SW 1271 (cell line): ENCODE measurements around the gene SLC11A1.

Experiments used
- DNase-seq, 2 experiments: peaks; one replicate each; lab custom pipeline; 2025; lab: John Stamatoyannopoulos, UW

SLC11A1 gene

GRCh38 chr2:218381916-218382366 lies at the start of gene SLC11A1:
SLC11A1 (plus strand) TSS chr2:218382273; CDS start chr2:218382369, 96 bp downstream.
- DNase-seq, result no peak

GRCh38 chr2:218332288-218332687 lies 49.8 kb upstream of the SLC11A1 start:
- DNase-seq, result no peak

- no peak for DNase-seq
These were observed 49.0 kb upstream of the SLC11A1 start for GRCh38 chr2:218332920-218333645.

GRCh38 chr2:218334531-218334930 lies 47.5 kb upstream of the SLC11A1 start:
- no peak for DNase-seq

GRCh38 chr2:218340656-218341055 lies 41.4 kb upstream of the SLC11A1 start:
- DNase-seq, result no peak

- no peak for DNase-seq
These were observed 40.7 kb upstream of the SLC11A1 start for GRCh38 chr2:218341381-218341780.

GRCh38 chr2:218342837-218343236 lies 39.2 kb upstream of the SLC11A1 start:
- DNase-seq, result no peak

- DNase-seq, result no peak
These were observed 38.5 kb upstream of the SLC11A1 start for GRCh38 chr2:218343591-218343990.

GRCh38 chr2:218344090-218344754 lies 37.9 kb upstream of the SLC11A1 start:
- no peak for DNase-seq

- DNase-seq, result no peak
These were observed 37.2 kb upstream of the SLC11A1 start for GRCh38 chr2:218344755-218345417.

- no peak for DNase-seq
These were observed 36.4 kb upstream of the SLC11A1 start for GRCh38 chr2:218345491-218346236.

- DNase-seq, result no peak
These were observed 34.9 kb upstream of the SLC11A1 start for GRCh38 chr2:218347172-218347571.

- no peak for DNase-seq
These were observed 28.0 kb upstream of the SLC11A1 start for GRCh38 chr2:218354045-218354444.

GRCh38 chr2:218354850-218355443 lies 27.1 kb upstream of the SLC11A1 start:
- DNase-seq, result no peak

GRCh38 chr2:218357236-218358177 lies 24.6 kb upstream of the SLC11A1 start:
- DNase-seq, result no peak

- no peak for DNase-seq
These were observed 21.6 kb upstream of the SLC11A1 start for GRCh38 chr2:218360453-218360852.

- DNase-seq, result no peak
These were observed 19.5 kb upstream of the SLC11A1 start for GRCh38 chr2:218362606-218363005.

- DNase-seq, result no peak
These were observed 18.3 kb upstream of the SLC11A1 start for GRCh38 chr2:218363736-218364135.

- no peak for DNase-seq
These were observed 17.9 kb upstream of the SLC11A1 start for GRCh38 chr2:218364196-218364595.

- no peak for DNase-seq
These were observed 15.3 kb upstream of the SLC11A1 start for GRCh38 chr2:218366621-218367414.
